Stimulated activated CD4-positive, alpha-beta T cell treated with anti-CD3 and anti-CD28 coated beads, Interleukin-12 subunit alpha, Interleukin-12 subunit beta, amount 100 ng/mL, for 4 hours (primary cell): ENCODE measurements around the gene SCN4B.
A peak's percentile ranks its signal among the peaks of the same experiment; 100 is the strongest.

Experiments used
- DNase-seq: peaks from one replicate; pipeline ENCODE4 v3.0.0-alpha.2; 2020

Gene SCN4B

DNA sequence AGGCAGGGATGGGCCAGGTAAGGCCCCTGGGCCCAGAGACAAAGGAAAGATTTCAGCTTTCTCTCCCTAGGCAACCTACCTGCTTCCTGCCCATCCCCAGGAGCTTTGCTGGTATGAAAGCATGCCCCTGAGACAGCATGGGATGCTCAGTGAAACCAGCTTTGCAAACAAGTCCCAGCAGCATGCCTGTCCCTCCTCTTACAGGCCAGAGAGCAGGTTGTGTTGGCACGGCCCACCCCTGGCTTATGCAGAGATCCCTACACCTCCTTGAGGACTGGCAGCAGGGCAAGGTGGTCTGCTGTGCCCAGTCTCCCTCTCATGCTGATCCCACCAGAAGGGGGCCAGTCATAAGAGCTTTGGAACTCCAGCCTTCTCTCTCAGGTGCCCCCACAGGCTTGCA is 3.1 kb downstream of the SCN4B start:
- DNase-seq = no peak

DNA sequence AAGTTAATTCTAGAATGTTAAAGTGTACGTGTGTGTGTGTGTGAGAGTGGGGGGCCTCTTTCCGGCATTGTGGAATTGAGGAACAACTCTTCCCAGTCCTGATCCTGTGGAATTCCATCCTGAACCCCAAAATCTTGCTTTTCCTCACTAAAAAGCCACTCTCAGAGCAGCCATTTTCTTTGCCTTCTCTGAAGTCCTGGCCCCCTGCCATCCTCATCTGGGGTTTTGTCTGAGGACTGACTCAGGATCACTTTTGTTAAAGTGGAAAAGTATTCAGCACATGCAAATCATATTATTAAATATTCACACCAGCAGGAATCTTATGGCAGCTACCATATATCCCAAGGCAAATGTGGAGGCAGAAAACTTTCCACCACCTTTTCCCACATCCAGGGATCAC is 3.8 kb downstream of the SCN4B start:
- no peak for DNase-seq

DNA sequence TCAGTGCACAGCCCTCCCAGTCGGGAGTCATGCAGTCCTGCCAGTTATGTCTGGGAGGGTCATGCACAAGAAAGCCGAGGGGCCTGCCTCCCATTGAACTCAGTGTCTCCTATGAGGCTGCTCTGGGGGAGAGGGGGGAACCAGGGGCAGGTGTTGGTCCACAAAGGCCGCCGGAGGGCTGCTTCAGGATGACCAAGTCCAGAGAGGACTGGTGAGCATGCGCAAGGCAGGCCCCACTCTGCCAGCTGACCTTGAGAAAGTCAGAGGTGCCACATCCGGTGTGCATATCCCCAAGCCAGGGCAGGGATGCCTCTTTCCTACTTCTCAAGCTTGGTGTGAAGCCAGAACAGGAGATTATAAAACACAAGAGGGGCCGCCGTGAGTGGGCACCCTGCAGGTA is 4.4 kb downstream of the SCN4B start:
- no peak for DNase-seq

DNA sequence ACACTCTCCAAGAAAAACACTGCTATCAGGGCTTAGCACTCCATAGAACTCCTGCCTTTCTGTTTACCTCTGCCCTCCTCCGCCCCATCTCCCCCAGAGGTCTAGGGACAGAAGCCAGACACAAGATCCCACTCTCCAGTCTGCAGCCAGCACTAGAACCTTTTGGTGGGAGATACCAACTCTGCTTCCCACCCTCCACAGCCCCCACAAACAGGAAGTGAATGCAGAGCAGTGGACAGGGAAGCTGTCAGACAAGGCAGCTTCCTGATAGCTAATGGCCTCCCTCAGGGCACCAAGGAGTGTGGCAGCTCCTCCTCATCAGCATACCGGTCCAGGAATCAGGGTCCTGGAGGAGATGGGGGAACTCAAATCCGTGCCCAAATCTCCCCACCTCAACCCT is 5.1 kb downstream of the SCN4B start:
- no peak for DNase-seq

DNA sequence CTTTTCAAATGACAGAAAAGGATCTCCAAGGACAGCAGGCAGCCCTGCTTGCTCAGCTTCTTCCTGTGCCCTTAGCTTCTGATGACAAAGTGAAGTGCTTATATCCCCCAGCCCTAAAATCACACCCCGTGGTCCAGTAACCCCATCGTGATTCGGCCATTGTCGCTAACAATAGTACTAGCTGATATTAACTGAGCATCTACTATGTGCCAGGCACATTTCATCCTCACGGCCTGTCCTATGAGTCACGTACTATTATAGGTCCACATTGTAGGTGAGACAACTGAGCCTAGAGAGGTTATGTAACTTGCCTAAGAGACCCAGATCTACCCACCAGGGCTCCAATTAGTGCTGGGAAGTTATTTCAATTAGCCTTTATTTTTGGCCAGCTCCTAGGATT is 6.1 kb downstream of the SCN4B start:
- DNase-seq = no peak

DNA sequence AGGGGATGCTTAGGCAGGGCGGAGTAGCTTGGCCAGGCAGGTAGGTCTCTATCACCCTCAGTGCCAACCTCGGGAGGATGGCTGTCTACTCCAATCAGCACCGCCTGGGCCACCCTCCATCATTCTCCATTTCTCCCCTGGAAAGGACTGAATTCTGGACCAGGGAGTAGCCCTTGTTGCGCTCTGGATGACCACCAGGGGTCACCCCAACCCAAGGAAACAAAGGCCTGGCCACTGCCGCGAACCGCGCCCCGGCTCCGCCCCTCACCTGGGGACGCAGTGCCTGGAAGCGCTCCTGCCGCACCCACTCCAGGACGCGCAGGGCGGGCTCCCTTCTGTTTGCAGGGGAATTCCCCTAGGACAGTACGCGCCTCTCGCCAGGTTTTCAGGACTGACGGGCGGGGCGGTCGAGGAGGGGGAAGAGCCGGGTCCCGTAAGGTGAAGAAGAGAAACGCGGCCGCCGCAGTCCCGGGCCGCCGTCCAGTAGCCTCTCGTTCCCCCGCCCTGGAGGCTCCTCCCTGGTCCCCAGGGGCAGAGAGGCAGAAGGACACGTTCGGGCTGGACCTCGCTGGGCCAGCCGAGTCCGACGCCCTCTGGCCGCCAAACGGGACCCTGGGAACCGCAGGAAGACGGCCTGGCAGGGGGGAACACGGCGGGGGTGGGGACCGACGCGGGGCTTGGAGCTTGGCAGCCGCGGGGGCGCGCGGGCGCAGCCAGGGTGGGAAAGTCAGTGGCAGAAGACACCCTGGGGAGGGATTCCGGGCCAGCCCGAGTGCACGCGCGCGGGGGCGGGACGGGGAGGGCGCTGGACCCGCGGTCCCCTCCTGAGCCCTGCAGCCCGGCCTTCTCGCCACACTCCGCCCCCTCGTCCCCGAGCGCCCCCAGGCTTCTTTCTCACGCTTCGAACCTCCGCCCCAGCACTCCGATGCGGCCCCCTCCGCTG is 7.1 kb downstream of the SCN4B start:
- DNase-seq = peak; percentile 86

DNA sequence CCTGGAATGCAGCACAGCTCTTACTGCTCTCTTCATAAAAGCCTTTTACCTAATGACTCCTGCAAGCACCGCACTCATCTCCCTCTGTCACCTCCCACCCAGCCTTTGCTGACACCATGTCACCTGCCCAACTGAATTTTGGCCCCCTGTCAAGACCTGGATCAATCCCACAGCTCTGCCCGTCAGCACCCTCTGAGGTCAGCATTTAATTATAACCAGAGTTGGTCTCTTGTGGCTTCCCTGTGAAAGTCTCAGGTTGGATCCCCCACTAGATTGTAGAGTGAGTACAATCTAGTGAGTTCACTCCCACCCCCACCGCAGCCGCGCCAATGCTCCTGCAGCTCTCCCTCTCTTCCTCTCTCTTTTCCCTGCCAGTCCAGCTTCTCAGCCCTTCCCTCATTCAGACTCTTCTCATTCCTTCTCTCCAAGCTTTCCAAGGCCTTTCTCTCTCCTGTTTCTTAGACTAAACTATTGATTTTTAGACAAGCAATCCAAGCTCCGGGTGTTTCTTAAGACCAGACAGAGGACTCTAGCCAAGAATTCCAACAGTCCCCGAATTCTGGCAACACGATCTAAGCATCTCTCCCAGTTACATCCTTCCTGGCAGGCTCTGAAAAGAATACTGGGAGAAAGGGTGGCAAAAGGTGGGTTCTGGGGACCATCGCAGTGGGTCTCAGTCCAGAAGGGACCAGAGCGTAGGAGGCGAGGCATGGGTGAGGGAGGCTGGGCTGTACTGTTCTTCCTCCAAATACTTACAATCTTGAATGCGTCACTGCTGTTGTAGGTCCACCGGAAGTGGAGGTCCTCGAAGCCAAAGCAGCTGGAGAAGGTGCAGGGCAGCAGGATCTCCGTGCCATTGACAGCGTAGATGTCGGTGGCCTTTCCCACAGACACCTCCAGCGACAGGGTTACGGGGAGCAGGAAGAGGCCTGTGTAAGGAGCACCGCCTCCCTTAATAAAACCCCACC is 8.0 kb downstream of the SCN4B start:
- DNase-seq = no peak

DNA sequence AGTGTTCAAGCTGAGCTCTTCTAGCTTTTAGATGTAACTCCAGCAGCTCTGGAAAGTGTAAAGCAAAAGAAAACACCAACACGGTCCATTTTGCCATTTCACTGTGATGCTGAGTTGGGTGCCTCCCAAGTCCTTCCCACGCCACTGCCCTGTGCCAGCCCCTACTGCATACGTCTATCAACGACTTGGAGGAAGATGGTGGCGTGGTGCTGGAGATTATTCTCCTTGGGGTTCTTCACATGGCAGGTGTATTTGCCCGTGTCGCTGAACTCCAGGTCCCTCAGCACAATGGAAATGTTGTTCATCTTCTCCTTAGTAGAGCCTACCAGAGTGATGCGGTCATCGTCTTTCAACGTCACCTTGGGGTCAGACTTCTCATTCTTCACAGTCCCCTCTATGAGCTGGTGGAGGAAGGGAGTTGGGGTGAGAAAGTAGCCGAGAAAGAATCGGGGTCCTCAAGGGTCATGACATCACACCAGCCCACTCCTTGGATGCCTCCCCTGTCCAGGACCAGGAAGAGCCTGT is 8.9 kb downstream of the SCN4B start:
- DNase-seq = no peak

DNA sequence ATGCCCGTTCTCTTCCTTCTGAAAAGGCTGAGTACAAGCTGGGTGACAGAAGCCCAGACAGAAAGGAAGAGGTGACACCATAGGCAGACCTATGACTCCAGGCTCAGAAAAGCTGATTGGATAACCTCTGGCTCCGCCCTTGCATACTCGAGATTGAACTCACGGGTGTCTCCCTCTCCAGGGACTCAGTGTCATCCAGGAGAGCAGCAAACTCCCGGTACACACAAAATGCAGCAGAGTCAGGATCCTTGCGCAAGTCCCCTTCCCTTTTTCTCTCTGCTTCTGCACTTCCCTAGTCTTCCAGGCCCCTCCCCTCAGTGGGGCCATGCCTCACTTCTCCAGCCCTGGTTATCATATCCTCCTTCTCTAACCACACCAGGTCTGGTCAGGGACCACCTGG is 9.8 kb downstream of the SCN4B start:
- no peak for DNase-seq

DNA sequence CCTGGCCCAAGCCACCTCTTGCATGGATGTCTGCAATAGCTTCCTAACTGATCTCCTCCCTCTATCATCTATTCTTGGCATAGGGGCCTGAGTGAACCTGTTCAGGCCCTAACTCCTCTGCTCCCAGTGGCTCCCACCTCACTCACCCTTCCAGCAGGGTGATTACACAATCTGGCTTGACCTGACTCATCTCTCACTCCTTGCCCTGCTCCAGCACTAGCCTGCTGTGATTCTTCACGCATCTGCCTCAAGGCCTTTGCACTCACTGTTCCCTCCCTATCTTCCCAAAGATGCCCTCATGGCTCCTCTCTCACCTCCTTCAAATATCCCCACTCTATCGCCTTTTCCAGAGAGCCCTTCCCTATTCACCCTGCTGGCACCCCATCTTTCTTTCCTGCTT is 10.5 kb downstream of the SCN4B start:
- no peak for DNase-seq

DNA sequence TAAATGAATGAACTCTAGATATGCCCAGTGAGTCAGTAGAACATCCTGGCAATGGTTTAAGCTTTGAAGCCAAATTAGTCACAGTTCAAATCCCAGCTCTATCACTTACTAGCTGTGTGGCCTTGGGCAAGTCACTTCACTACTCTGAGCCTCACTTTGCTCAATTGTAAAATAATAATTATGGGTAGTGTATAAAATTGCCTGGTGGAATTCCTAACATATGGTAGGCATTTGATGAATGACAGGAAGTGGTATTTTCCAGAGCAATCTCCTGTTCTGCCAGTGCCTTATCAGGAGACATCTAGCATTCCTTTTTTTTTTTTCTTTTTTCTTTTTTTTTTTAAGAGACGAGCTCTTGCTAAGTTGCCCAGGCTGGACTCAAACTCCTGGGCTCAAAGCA is 13.0 kb downstream of the SCN4B start:
- no peak for DNase-seq

DNA sequence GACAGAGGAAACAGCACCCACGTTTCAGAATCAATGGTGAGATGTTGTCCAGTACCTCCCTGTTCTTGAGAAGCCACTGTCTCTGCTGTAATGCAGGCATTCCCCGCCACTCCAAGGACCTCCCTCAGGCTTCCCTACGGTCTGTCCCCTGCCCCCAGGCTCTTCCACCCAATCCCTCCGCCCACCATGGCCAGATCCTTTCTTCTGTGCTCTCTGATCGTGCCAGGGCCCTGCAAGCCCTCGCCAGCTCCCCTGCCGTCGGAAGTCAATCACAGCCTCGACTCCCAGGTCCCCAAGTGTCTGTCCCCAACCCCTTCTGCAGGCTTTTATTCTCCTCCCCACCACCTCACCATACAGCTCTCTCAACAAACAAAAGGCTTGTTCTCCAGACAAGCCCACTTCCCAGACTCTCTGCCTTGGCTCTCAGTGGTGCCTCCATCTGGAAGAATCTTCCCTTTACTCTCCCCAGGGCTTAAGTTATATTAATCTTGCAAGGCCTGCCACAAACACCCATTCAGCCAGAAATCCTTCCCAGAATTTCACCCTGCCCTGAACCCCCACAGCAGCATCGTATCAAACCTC is 13.7 kb downstream of the SCN4B start:
- DNase-seq = no peak

DNA sequence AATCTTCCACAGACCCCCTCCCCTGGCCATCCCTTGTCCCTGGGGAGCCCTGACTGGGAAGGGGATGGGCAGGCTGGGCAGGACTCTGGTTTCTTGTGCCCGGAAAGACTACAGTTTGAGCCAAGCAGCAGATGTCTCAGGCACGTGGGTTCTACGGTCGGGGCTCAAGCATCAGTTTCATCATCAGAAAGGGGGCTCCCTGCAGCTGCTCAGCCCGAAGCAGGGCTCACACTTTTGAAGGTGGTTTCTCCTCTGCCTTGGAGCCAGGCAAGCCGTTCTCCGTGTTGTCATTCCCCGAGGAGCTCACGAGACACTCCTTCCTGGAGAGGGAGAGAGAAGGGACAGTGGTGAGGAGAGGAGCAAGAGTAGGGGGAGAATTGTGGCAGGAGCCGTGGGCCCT is 15.8 kb downstream of the SCN4B start:
- no peak for DNase-seq

DNA sequence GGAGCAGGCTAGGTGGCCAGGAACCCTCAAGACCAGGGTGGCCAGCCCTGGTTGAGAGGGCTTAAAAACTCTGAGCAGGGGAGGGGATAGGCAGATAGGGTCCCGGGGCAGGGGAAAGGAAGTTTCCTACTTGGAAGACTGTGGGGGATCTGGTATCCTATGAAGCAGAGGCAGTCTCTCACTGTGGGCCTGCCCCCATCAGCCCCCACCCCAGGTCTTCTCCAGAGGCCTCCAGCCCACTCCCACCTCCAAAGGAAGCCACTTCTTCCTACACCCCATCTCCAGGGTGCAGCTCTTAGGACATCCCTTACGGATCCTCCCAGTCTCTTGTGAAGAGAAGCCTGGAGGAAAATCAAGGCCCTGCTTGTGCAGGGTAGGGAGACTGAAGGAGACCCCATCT is 16.3 kb downstream of the SCN4B start:
- DNase-seq = no peak

DNA sequence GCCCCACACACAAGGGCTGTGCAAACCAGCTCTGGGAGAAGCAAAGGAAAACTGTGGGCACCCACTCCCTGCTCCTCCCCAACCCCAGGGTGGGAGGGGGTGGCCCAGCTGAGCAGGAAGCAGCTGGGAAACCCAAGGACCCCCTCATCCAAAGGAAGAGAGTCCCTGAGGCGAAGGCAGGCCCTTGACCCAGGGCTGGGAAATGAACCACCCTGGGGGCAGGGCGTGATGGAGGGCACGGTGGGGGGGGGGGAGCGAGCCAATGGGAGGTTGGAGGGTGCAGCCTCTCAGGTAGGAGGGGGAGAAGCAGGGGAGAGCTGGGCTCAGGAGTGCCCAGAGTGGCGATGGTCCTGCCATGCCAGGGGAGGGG is 16.8 kb downstream of the SCN4B start:
- no peak for DNase-seq

DNA sequence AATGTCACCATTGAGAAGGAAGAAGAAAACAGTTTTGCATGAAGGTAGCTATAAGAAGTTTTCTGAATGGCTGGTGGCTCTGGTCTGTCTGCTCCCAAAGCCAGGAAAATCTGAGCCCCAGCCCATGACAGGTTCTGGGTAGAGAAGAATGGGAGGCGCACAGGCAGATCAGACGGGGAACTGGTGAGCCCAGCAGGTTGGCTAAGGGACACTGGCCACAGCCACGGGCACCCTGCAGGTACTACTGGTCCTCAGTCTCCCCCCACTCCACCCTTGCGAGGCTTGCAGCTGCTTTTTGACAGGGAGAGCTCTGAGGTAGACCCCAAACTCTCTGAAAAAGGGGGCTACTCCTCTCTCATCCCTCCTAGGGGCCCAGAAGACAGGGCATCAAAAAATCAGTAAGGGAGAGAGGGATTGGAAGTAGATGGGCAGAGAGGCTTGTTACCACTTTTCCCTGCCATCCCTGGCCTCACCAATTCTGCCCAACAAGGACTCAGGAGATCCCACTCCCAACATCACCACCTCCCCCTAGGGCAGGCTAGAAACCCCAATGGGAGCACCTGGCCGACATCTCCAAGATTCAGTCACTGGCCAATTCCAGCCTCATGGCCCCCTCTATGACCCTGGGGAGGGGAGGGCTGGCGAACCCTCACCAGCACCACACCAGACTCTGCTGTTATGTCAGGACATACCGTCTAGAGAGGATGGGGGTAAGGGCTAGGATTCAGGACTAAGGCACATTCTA is 17.4 kb downstream of the SCN4B start:
- DNase-seq = no peak

DNA sequence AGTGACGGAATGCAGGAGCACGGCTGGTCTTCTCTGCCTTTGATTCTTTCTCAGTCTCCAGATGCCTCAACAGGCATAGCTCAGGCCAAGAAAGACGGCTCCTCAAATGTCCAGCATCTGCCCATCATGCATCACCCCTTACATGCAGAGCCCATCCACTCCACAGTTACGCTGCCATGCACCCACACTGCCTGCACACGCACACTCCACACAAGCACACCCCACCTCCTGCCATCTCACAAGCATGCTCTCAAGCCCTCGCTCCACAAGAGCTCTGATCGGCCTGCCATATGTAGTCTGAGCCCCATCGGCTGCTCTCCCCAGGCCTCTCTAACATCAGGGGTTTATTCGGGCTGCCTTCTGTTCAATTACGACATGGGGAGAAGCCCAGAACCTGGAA is 18.8 kb downstream of the SCN4B start:
- no peak for DNase-seq

DNA sequence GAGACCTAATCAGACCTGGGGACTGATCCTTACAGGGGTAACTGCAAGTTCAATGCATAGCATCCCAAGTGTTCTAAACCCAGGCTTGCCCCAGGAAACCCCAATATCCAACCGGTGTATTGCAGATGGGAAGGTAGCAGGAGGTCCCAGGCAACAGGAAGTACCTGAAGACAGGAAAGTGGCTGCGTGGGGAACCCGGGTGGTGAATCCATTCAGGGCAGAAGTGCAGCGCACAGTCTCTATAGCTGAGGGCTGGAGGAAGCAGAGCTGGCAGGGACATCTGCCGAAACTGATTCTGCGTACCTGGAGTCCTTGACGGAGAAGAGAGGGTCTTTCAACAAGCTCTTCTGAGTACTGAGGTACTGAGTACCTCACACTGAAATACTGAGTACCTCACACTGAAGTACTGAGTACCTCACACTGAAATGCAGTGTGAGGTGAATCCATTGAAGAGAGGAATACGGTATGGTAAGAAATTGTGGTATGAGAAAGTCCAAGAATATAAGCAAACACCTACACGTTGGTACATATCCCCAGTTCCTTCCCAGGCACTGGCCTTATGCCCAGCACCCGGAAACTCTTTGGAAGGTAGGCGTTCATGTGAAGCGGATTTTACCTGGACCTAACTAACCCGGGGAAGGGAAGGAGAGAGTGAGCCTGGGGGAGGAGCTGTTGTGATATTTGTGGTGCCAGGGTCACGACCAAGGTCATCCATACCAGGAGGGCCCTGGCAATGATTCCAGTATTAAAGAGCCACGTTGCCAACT is 20.1 kb downstream of the SCN4B start:
- DNase-seq = no peak

DNA sequence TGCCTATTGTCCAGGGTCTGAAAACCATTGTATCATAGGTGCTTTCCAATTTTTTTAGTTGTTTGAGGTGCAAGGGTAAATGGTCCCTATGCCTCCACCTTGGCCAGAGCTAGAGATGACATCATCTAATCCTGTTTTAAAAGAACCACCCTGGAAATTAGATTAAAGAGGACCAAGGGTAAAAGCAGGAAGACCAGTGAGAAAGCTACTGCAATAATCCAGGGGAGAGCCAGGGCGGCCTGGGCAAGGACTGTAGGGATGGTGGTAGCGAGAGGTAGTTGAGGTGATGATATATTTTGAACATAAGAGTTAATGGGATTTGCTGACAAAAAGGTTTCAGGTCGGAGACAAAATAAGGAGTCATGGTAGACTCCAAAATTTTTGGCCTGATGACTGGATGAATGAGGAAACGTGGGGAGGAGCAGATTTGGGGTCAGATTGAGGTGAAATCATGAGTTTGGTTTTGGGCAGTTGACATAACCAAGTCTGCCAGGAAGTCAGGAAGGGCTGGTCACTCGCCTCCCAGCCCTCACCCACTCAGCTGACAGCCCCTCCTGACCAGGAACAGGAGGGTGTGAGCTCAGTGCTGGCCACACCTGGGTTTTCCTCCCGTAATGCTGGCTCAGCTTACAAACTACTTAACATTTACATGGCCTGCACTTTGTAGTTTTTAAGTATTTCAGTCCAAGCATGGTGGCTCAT is 23.0 kb downstream of the SCN4B start:
- DNase-seq = no peak

DNA sequence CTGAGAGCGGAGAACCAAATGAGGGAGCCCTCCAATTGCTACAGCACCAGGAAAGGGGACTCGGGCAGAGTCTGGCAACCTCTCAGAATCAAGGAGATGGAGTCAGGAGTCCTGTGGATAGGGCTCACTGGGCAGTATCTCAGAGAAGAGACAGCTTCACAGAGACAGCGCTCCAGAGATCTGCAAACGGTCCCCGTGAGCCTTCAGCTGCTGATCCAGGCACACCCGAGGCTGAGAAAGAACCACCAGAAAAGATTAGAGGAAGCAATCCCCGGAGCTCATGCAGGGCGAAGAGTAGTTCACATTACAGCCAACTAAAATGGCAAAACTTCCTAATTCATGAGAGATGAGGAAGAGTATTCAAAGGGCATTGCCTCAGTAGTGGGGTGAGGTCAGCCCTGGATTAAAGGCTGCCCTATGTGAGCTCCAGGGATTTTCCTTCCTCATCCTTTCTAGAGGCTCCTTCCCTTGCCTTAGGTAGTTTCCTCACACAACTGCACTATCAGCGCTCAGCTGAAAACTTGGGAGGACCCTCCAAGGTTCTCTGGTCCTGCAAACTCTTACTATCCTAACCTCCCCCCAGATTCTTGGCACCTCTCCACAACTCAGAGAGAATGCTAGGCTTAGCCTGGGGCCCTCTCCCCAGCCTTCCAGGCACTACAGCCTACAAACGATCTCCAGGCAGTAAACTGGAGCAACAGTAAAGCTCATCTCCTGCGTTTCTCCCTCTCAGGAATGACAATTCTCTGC is 23.7 kb downstream of the SCN4B start:
- no peak for DNase-seq
